Measurements from ENCODE around the gene SIRT2. TPM values are rescaled to one million over a fixed set of nuclear protein-coding genes. Genes with fewer than 3 reads are reported as not detected.

The SIRT2 gene
- total RNA-seq, 1 experiment from 2014 or later = 162 TPM

GRCh38 chr19:38834590-38834989 is 64.8 kb downstream of the SIRT2 start:
- H3K36me3 ChIP-seq (ENCODE audit: control insufficient read depth, insufficient read depth, low read length) = peaks cover 35% of the 10 kb centered on the region
- H3K9me3 ChIP-seq (ENCODE audit: control insufficient read depth, insufficient read depth, low read depth, low read length) = no peaks in the 10 kb centered on the region
- intact Hi-C loops (cut with micrococcal nuclease; ENCODE audit: unreplicated experiment) = loop anchor here (5.0 to 10.0 kb wide), 2 partner anchors 102 to 320 kb away; no protein-coding TSS in a partner anchor
- DNase-seq (ENCODE audit: low read depth, low spot score) (no peak), ATAC-seq (no peak)
- POLR2A ChIA-PET = interaction anchor here (0.6 to 1.7 kb wide), 7 partner anchors 10 to 187 kb away, joined by 3 to 20 read pairs (median 3); partner anchors contain the start of genes ACTN4 and HNRNPL
- no peak for TF ChIP-seq SIN3A (IDR thresholded peaks at IDR 0.05; ENCODE audit: borderline replicate concordance, insufficient read depth, low read depth, low read length)
- TF ChIP-seq, protein P1, sequence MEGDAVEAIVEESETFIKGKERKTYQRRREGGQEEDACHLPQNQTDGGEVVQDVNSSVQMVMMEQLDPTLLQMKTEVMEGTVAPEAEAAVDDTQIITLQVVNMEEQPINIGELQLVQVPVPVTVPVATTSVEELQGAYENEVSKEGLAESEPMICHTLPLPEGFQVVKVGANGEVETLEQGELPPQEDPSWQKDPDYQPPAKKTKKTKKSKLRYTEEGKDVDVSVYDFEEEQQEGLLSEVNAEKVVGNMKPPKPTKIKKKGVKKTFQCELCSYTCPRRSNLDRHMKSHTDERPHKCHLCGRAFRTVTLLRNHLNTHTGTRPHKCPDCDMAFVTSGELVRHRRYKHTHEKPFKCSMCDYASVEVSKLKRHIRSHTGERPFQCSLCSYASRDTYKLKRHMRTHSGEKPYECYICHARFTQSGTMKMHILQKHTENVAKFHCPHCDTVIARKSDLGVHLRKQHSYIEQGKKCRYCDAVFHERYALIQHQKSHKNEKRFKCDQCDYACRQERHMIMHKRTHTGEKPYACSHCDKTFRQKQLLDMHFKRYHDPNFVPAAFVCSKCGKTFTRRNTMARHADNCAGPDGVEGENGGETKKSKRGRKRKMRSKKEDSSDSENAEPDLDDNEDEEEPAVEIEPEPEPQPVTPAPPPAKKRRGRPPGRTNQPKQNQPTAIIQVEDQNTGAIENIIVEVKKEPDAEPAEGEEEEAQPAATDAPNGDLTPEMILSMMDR (IDR thresholded peaks at IDR 0.05) = no peak
- in situ Hi-C loops (cut with HindIII; ENCODE audit: low pct_unique_long_range_greater_than_20kb, low sequenced_read_pairs) = no loop called here
- H3K4me1 ChIP-seq (ENCODE audit: control insufficient read depth, insufficient read depth, low read length) = peaks cover 89% of the 10 kb centered on the region
- no peak overlapping the region for H3K4me3 ChIP-seq (ENCODE audit: low read depth in 2 of 2, low read length in 2 of 2)
- H3K27me3 ChIP-seq (ENCODE audit: control insufficient read depth, insufficient read depth, low read length) = no peaks in the 10 kb centered on the region
- CTCF ChIA-PET = interaction anchor here (0.6 kb wide), 2 partner anchors 259 to 356 kb away, joined by 3 read pairs; no protein-coding TSS in a partner anchor
- BruUV-seq (replicated peaks) = no TSS peak
- H3K27ac ChIP-seq (ENCODE audit: low read length) = peak overlapping the region; percentile 86

DNA sequence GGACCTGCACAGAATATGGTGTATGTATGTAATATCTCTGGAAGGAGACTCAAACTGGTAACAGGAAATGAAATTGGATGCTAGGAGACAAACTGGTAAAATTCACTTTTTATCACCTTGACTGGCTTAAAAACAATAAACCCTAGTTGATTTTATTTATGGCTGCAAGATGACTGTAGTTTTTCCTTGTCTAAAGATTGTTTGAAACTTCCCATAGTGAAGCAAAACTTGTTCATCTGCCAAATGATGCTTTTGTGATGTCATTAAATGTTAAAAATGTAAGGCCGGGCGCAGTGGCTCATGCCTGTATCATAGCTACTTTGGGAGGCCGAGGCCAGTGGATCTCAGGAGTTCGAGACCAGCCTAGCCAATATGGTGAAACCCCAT is 65.3 kb downstream of the SIRT2 start:
- DNase-seq (ENCODE audit: low read depth, low spot score) = no peak
- Histone ChIP-seq H3K36me3 (ENCODE audit: control insufficient read depth, insufficient read depth, low read length) (peaks cover 30% of the 10 kb centered on the region), H3K27ac (ENCODE audit: low read length) (peak overlapping the region; percentile 86), H3K4me1 (ENCODE audit: control insufficient read depth, insufficient read depth, low read length) (peaks cover 85% of the 10 kb centered on the region), H3K4me3 (ENCODE audit: low read depth in 2 of 2, low read length in 2 of 2) (no peak overlapping the region), H3K27me3 (ENCODE audit: control insufficient read depth, insufficient read depth, low read length) (no peaks in the 10 kb centered on the region), H3K9me3 (ENCODE audit: control insufficient read depth, insufficient read depth, low read depth, low read length) (no peaks in the 10 kb centered on the region)
- in situ Hi-C loops (cut with HindIII; ENCODE audit: low pct_unique_long_range_greater_than_20kb, low sequenced_read_pairs) = no loop called here
- intact Hi-C loops (cut with micrococcal nuclease; ENCODE audit: unreplicated experiment) = loop anchor here (5.0 to 10.0 kb wide), 2 partner anchors 102 to 319 kb away; no protein-coding TSS in a partner anchor
- ChIA-PET CTCF (interaction anchor here (0.7 kb wide), 1 partner anchor 111 kb away, joined by 6 read pairs; no protein-coding TSS in a partner anchor), POLR2A (interaction anchor here (0.6 to 1.7 kb wide), 10 partner anchors 10 to 302 kb away, joined by 3 to 20 read pairs (median 3); partner anchors contain the start of genes ACTN4, NFKBIB and SIRT2)
- no TSS peak for BruUV-seq (replicated peaks)
- no peak for ATAC-seq
- TF ChIP-seq, protein P1 (IDR thresholded peaks at IDR 0.05) = no peak
- no peak for TF ChIP-seq TCF7L2 (IDR thresholded peaks at IDR 0.05; ENCODE audit: low read depth, low read length)
- TF ChIP-seq, protein P2, sequence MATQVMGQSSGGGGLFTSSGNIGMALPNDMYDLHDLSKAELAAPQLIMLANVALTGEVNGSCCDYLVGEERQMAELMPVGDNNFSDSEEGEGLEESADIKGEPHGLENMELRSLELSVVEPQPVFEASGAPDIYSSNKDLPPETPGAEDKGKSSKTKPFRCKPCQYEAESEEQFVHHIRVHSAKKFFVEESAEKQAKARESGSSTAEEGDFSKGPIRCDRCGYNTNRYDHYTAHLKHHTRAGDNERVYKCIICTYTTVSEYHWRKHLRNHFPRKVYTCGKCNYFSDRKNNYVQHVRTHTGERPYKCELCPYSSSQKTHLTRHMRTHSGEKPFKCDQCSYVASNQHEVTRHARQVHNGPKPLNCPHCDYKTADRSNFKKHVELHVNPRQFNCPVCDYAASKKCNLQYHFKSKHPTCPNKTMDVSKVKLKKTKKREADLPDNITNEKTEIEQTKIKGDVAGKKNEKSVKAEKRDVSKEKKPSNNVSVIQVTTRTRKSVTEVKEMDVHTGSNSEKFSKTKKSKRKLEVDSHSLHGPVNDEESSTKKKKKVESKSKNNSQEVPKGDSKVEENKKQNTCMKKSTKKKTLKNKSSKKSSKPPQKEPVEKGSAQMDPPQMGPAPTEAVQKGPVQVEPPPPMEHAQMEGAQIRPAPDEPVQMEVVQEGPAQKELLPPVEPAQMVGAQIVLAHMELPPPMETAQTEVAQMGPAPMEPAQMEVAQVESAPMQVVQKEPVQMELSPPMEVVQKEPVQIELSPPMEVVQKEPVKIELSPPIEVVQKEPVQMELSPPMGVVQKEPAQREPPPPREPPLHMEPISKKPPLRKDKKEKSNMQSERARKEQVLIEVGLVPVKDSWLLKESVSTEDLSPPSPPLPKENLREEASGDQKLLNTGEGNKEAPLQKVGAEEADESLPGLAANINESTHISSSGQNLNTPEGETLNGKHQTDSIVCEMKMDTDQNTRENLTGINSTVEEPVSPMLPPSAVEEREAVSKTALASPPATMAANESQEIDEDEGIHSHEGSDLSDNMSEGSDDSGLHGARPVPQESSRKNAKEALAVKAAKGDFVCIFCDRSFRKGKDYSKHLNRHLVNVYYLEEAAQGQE (IDR thresholded peaks at IDR 0.05; ENCODE audit: insufficient read depth in 1 of 2, low read depth in 2 of 2, low read length in 1 of 2) = no peak
- no peak for TF ChIP-seq SIN3A (IDR thresholded peaks at IDR 0.05; ENCODE audit: borderline replicate concordance, insufficient read depth, low read depth, low read length)
- no peak for TF ChIP-seq POLR2AphosphoS5 (IDR thresholded peaks at IDR 0.05; ENCODE audit: low read depth, low read length)

Data from Panc1 (cell line).